SH-SY5Y (cell line): ENCODE measurements around the gene PATJ.

Experiments used
- GATA2 ChIP-seq: IDR thresholded peaks from 2 replicates; pipeline ENCODE4 v1.6.1; 2011; ENCODE audit warnings: mild to moderate bottlenecking, low read depth, low read length
- GATA3 ChIP-seq: IDR thresholded peaks from 2 replicates; pipeline ENCODE4 v1.6.1; 2011; ENCODE audit warnings: low read depth, mild to moderate bottlenecking, low read length, moderate library complexity

DNA sequence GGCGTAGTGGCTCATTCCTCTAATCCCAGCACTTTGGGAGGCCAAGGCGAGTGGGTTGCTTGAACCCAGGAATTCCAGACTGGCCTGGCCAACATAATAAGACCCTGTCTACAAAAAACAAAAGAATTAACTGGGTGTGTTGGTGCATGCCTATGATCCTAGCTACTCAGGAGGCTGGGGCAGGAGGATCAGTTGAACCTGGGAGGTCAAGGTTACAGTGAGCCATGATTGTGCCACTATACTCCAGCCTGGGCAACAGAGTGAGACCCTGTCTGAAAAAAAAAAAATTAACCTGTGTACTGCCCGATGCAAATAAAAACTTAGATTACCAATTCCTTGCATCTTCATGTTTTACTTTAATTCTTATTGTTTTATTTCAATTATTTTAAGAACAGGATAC lies 193.2 kb downstream of the PATJ start:
- TF ChIP-seq GATA2, result no peak
- TF ChIP-seq GATA3, result no peak
